HepG2 (cell line): ENCODE results near the gene MSMB. TPM values are rescaled to one million over a fixed set of nuclear protein-coding genes. Genes with fewer than 3 reads are reported as not detected.

Source experiments
- BHLHE40 ChIP-seq: IDR thresholded peaks from 2 replicates; pipeline ENCODE4 v1.6.1; 2011; ENCODE audit warnings: low read length, improper control_type of control experiment
- CHD2 ChIP-seq: IDR thresholded peaks from 2 replicates; pipeline ENCODE4 v1.6.1; 2011; ENCODE audit warnings: low read depth, low read length, improper control_type of control experiment
- CHD4 ChIP-seq: fragments of 200-600 bp; sonication (generic); IDR thresholded peaks from 2 replicates; pipeline ENCODE4 v1.7.0; 2017; ENCODE audit warnings: mild to moderate bottlenecking, low read length, borderline replicate concordance
- CREM ChIP-seq, 2 experiments: sonication (generic) in 1 of 2; formaldehyde crosslinking in 1 of 2; IDR thresholded peaks; 2 replicates each; pipeline versions ENCODE4 v1.4.0 to v1.6.1; 2016 to 2020; ENCODE audit warnings: antibody characterized with exemption in 1 of 2, mild to moderate bottlenecking in 1 of 2, missing genetic modification reagents in 1 of 2
- MZF1 ChIP-seq: sonication (generic); formaldehyde crosslinking; IDR thresholded peaks from 2 replicates; pipeline ENCODE4 v1.8.1; 2023; ENCODE audit warnings: mild to moderate bottlenecking, missing genetic modification reagents, borderline replicate concordance
- NR2F1 ChIP-seq, 2 experiments: fragments of 450-650 bp in 1 of 2; formaldehyde crosslinking in 1 of 2; IDR thresholded peaks; 2 replicates each; pipeline versions ENCODE4 v1.5.0 to v1.6.1; 2016 to 2020; ENCODE audit warnings: mild to moderate bottlenecking in 1 of 2, missing compliant biosample characterization in 1 of 2, missing genetic modification reagents in 1 of 2, moderate library complexity in 1 of 2
- ZBTB8A ChIP-seq: sonication (generic); formaldehyde crosslinking; IDR thresholded peaks from 2 replicates; pipeline ENCODE4 v1.4.0; 2020; ENCODE audit warnings: mild to moderate bottlenecking, low read depth, missing genetic modification reagents, borderline replicate concordance
- ZNF382 ChIP-seq: sonication (generic); formaldehyde crosslinking; IDR thresholded peaks from 2 replicates; pipeline ENCODE4 v1.5.0; 2020; ENCODE audit warnings: missing genetic modification reagents, mild to moderate bottlenecking, borderline replicate concordance
- ZNF468 ChIP-seq: sonication (generic); formaldehyde crosslinking; IDR thresholded peaks from 2 replicates; pipeline ENCODE4 v1.8.0; 2022; ENCODE audit warnings: mild to moderate bottlenecking, moderate library complexity, missing genetic modification reagents
- ZNF619 ChIP-seq: sonication (generic); formaldehyde crosslinking; IDR thresholded peaks from 2 replicates; pipeline ENCODE4 v1.4.0; 2020; ENCODE audit warnings: mild to moderate bottlenecking, missing genetic modification reagents
- ZNF737 ChIP-seq: sonication (generic); formaldehyde crosslinking; IDR thresholded peaks from 2 replicates; pipeline ENCODE4 v1.5.0; 2020; ENCODE audit warnings: missing genetic modification reagents, mild to moderate bottlenecking, borderline replicate concordance
- ZNF75D ChIP-seq: sonication (generic); formaldehyde crosslinking; IDR thresholded peaks from 2 replicates; pipeline ENCODE4 v1.8.1; 2023; ENCODE audit warnings: missing genetic modification reagents, mild to moderate bottlenecking, borderline replicate concordance
- polyA plus RNA-seq, 8 experiments: library from polyadenylated mRNA; depleted of rRNA in 3 of 8; stranded (reverse) in 7 of 8; unstranded in 1 of 8; fragments of >200 nt; fragmentation: Illumina TruSeq in 4 of 8; extraction: Trizol in 4 of 8; gene quantifications; 2 replicates each; pipeline versions ENCODE4 v1.2.1 to v1.2.3, GENCODE V29; 2011 to 2016; ENCODE audit warnings: low read depth in 4 of 8, missing spikeins in 1 of 8, mixed read lengths in 1 of 8; ENCODE audit not compliant: insufficient read depth in 1 of 8
- total RNA-seq, 5 experiments: library from RNA; depleted of rRNA; stranded (reverse); fragments of >200 nt; fragmentation: Illumina TruSeq; extraction: Trizol; gene quantifications; 2 replicates each; pipeline ENCODE4 v1.2.3, GENCODE V29; 2016; ENCODE audit warnings: low read depth in 1 of 5
- TF ChIP-seq, protein P1 (sequence below): sonication (generic); formaldehyde crosslinking; IDR thresholded peaks from 2 replicates; pipeline ENCODE4 v1.5.1; 2020; ENCODE audit warnings: mild to moderate bottlenecking, missing genetic modification reagents
- TF ChIP-seq, protein P2 (sequence below): sonication (generic); formaldehyde crosslinking; IDR thresholded peaks from 2 replicates; pipeline ENCODE4 v1.4.0; 2020; ENCODE audit warnings: missing genetic modification reagents, borderline replicate concordance
- TF ChIP-seq, protein P3 (sequence below): sonication (generic); formaldehyde crosslinking; IDR thresholded peaks from 2 replicates; pipeline ENCODE4 v1.8.1; 2023; ENCODE audit warnings: mild to moderate bottlenecking, missing genetic modification reagents, borderline replicate concordance
- TF ChIP-seq, protein P4 (sequence below): sonication (generic); formaldehyde crosslinking; IDR thresholded peaks from 2 replicates; pipeline ENCODE4 v1.4.0; 2020; ENCODE audit warnings: missing genetic modification reagents
- TF ChIP-seq, protein P5 (sequence below): sonication (generic); formaldehyde crosslinking; IDR thresholded peaks from 2 replicates; pipeline ENCODE4 v1.4.0; 2020; ENCODE audit warnings: mild to moderate bottlenecking, missing genetic modification reagents

MSMB gene
- total and polyA plus RNA-seq, 2 of the 13 experiments (the other 11 are each of a cell fraction or from before 2014, with no cell fraction given), result 0.84 TPM; not detected in 1

DNA sequence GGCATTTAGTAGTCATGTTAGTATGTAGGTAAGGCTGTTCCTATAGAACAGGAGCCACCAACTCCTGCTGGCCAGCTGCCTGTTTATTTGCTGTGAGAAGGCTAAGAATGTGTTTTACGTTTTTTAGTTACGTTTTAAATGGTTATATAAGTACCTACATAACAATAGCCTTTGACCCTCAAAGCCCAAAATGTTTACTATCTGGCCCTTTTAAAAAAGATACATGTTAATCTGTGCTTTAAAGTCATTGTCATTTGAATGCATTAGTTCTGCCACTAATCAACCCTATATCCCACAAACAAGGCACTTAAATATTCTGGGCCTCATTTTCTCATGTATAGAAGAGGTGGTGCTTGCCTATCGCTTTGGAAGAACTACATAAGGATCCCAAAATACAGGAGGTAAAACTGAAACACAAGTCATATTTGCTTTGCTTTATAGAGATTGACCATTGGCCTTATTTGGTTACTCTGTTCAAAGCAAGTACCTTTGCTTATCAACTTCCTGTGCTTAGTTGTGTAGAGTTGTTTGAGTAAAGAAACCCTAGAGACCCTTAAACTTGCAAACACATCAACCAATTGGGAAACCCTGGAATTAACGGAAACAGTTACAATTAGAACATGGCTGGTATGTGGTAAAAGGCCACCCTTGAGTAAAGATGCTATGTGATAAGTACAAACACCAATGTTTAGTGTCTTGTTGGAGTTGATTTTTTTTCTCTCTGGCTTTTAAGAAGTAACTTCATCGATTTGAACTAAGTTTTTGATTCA, 47.9 kb downstream of the MSMB start (continued):
- TF ChIP-seq, protein P1, sequence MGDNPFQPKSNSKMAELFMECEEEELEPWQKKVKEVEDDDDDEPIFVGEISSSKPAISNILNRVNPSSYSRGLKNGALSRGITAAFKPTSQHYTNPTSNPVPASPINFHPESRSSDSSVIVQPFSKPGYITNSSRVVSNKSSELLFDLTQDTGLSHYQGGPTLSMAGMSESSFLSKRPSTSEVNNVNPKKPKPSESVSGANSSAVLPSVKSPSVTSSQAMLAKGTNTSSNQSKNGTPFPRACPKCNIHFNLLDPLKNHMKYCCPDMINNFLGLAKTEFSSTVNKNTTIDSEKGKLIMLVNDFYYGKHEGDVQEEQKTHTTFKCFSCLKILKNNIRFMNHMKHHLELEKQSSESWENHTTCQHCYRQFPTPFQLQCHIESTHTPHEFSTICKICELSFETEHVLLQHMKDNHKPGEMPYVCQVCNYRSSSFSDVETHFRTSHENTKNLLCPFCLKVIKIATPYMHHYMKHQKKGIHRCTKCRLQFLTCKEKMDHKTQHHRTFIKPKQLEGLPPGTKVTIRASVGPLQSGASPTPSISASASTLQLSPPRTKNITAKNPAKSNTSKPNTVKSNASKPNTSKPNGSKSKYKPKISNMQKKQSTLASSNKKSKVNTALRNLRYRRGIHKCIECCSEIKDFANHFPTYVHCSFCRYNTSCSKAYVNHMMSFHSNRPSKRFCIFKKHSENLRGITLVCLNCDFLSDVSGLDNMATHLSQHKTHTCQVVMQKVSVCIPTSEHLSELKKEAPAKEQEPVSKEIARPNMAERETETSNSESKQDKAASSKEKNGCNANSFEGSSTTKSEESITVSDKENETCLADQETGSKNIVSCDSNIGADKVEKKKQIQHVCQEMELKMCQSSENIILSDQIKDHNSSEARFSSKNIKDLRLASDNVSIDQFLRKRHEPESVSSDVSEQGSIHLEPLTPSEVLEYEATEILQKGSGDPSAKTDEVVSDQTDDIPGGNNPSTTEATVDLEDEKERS (CRISPR knock-in tag), result peak; percentile 52; the same call in 1 of the 2 replicates
- TF ChIP-seq CREM (IDR thresholded peaks at IDR 0.05), result peak; percentile 97
- no peak for TF ChIP-seq CREM (CRISPR knock-in tag; IDR thresholded peaks at IDR 0.05)
- no peak for TF ChIP-seq BHLHE40
- TF ChIP-seq ZNF75D, result no peak
- TF ChIP-seq ZNF737 (CRISPR knock-in tag), result no peak
- no peak for TF ChIP-seq MZF1 (CRISPR knock-in tag)
- TF ChIP-seq ZNF468 (CRISPR knock-in tag), result no peak
- no peak for TF ChIP-seq ZNF382 (CRISPR knock-in tag)
- TF ChIP-seq ZNF619 (CRISPR knock-in tag), result no peak
- TF ChIP-seq, protein P2, sequence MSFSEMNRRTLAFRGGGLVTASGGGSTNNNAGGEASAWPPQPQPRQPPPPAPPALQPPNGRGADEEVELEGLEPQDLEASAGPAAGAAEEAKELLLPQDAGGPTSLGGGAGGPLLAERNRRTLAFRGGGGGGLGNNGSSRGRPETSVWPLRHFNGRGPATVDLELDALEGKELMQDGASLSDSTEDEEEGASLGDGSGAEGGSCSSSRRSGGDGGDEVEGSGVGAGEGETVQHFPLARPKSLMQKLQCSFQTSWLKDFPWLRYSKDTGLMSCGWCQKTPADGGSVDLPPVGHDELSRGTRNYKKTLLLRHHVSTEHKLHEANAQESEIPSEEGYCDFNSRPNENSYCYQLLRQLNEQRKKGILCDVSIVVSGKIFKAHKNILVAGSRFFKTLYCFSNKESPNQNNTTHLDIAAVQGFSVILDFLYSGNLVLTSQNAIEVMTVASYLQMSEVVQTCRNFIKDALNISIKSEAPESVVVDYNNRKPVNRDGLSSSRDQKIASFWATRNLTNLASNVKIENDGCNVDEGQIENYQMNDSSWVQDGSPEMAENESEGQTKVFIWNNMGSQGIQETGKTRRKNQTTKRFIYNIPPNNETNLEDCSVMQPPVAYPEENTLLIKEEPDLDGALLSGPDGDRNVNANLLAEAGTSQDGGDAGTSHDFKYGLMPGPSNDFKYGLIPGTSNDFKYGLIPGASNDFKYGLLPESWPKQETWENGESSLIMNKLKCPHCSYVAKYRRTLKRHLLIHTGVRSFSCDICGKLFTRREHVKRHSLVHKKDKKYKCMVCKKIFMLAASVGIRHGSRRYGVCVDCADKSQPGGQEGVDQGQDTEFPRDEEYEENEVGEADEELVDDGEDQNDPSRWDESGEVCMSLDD (CRISPR knock-in tag), result no peak
- peak; percentile 62 to 86; a peak in 3 of 4 replicates for TF ChIP-seq NR2F1 (CRISPR knock-in tag; IDR thresholded peaks at IDR 0.05)
- TF ChIP-seq, protein P3, sequence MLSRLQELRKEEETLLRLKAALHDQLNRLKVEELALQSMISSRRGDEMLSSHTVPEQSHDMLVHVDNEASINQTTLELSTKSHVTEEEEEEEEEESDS (CRISPR knock-in tag), result peak; percentile 80; the same call in 1 of the 2 replicates
- TF ChIP-seq, protein P4, sequence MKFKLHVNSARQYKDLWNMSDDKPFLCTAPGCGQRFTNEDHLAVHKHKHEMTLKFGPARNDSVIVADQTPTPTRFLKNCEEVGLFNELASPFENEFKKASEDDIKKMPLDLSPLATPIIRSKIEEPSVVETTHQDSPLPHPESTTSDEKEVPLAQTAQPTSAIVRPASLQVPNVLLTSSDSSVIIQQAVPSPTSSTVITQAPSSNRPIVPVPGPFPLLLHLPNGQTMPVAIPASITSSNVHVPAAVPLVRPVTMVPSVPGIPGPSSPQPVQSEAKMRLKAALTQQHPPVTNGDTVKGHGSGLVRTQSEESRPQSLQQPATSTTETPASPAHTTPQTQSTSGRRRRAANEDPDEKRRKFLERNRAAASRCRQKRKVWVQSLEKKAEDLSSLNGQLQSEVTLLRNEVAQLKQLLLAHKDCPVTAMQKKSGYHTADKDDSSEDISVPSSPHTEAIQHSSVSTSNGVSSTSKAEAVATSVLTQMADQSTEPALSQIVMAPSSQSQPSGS (CRISPR knock-in tag), result peak; percentile 86
- TF ChIP-seq CHD2, result no peak
- TF ChIP-seq ZBTB8A (CRISPR knock-in tag), result no peak
- no peak for TF ChIP-seq CHD4
- TF ChIP-seq, protein P5, sequence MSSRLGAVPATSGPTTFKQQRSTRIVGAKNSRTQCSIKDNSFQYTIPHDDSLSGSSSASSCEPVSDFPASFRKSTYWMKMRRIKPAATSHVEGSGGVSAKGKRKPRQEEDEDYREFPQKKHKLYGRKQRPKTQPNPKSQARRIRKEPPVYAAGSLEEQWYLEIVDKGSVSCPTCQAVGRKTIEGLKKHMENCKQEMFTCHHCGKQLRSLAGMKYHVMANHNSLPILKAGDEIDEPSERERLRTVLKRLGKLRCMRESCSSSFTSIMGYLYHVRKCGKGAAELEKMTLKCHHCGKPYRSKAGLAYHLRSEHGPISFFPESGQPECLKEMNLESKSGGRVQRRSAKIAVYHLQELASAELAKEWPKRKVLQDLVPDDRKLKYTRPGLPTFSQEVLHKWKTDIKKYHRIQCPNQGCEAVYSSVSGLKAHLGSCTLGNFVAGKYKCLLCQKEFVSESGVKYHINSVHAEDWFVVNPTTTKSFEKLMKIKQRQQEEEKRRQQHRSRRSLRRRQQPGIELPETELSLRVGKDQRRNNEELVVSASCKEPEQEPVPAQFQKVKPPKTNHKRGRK (CRISPR knock-in tag), result no peak
